Small intestine (tissue), 7 donors: ENCODE data around the gene INPPL1. TPM values are rescaled to one million over a fixed set of nuclear protein-coding genes. Genes with fewer than 3 reads are reported as not detected.

ENCODE experiments used
- DNase-seq, 2 donors: peaks; one replicate each; pipeline versions ENCODE4 v3.0.0 to v3.0.0-alpha.2; 2013
- FAIRE-seq: peaks from 2 replicates; lab custom pipeline; 2012; peaks lifted over from hg19 to GRCh38; lab: Jason Lieb, UNC
- H3K27ac ChIP-seq, 3 donors: one replicate each; pipeline ENCODE4 v1.5.1; 2013; ENCODE audit warnings: low read length in 2 of 3, mild to moderate bottlenecking in 2 of 3, control low read depth in 1 of 3, inconsistent platforms in 1 of 3, low read depth in 1 of 3, moderate library complexity in 1 of 3
- H3K27me3 ChIP-seq, 3 donors: one replicate each; pipeline ENCODE4 v1.6.1; 2013; ENCODE audit warnings: low read length in 3 of 3, inconsistent platforms in 1 of 3; ENCODE audit not compliant: control insufficient read depth in 3 of 3, insufficient read depth in 3 of 3
- H3K36me3 ChIP-seq, 3 donors: one replicate each; pipeline ENCODE4 v1.6.1; 2013; ENCODE audit warnings: low read length in 3 of 3, inconsistent platforms in 1 of 3, low read depth in 1 of 3, mild to moderate bottlenecking in 1 of 3, moderate library complexity in 1 of 3; ENCODE audit not compliant: control insufficient read depth in 3 of 3, insufficient read depth in 2 of 3
- H3K4me1 ChIP-seq, 3 donors: one replicate each; pipeline ENCODE4 v1.6.1; 2013; ENCODE audit warnings: low read length in 2 of 3, inconsistent platforms in 1 of 3, low read depth in 1 of 3, mild to moderate bottlenecking in 1 of 3, moderate library complexity in 1 of 3; ENCODE audit not compliant: control insufficient read depth in 3 of 3, insufficient read depth in 2 of 3
- H3K4me3 ChIP-seq, 3 donors: one replicate each; pipeline ENCODE4 v1.5.1; 2013; ENCODE audit warnings: low read length in 3 of 3, control low read depth in 1 of 3, inconsistent platforms in 1 of 3, low read depth in 1 of 3, mild to moderate bottlenecking in 1 of 3, moderate library complexity in 1 of 3
- H3K9me3 ChIP-seq, 2 donors: one replicate each; pipeline ENCODE4 v1.6.1; 2013; ENCODE audit warnings: low read depth in 1 of 2, low read length in 1 of 2; ENCODE audit not compliant: control insufficient read depth in 2 of 2, insufficient read depth in 1 of 2
- WGBS, 3 donors: extraction: QIAGEN DNeasy Blood & Tissue Kit; methylation state at CpG; one replicate each; pipeline ENCODE4 v1.1.7; 2013; 5-methylcytosine and 5-hydroxymethylcytosine counted together
- polyA plus RNA-seq, 4 donors: library from polyadenylated mRNA; stranded (reverse) in 3 of 4; unstranded in 1 of 4; fragments of 200-250 nt in 3 of 4; fragments of 120-200 nt in 1 of 4; gene quantifications; one replicate each; pipeline versions ENCODE4 v1.2.1 to v1.2.3, GENCODE V29; 2013
- donor health status: healthy with polysubstance abuse.
- donor health status: control.
- donor health status: control.
- donor health status: Bipolar disorder and iron deficiency.
- donor health status: healthy.

INPPL1 gene
- polyA plus RNA-seq, 4 donors: 43.2 to 64.7 (median 60.7) TPM

DNA sequence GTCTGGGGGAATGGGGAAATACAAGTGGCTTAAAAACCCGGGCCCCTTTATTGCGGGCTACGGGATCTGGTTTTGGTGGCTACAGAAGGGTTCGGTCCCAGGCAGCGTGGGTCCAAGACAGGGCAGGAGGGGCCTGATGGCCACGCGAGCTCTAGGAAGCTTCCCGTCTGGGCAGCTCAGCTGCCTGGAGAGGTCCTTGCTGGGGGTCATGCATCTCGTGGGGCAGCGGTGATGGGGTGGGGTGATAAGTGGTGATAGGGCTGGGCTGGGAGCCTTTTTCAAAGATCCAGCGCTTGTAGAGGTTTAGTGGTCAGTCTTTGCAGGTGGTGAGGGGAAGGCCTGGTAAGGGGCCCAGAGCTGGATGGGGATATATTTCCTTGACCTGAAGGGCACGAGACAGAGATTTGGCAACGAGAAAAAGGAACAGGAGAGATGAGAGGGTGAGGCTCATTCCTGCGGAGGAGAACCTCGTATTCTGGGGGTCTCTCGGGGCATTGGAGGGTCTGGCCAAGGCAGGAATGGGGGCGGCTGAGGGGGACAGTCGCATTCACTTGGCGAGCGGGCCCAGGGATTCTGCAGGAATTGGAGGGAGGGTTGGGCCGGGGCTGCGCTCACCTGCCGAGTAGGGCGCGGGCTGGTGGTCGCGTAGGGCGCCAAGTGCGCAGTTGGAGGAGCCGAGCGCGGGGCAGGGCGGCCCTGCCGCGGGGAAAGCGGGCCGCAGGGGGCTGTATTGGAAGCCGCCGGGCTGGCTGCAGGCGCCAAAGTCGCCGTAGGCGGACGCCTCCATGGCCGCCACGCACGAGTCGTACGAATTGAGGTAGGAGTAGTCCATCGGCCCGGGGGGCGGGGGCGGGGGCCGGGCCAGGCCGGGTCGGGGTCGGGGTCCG is 18.8 kb downstream of the INPPL1 start:
- H3K9me3 ChIP-seq: no peaks in the 10 kb centered on the region
- H3K36me3 ChIP-seq: peaks cover 0 to 4% (median under 1%) of the 10 kb centered on the region in 3 donors
- FAIRE-seq (no peak), DNase-seq (no peak)
- H3K27me3 ChIP-seq: peaks cover 12 to 92% (median 38%) of the 10 kb centered on the region in 3 donors
- peak overlapping the region in 1 of 3 donors; percentile 22 for H3K4me3 ChIP-seq
- H3K27ac ChIP-seq: no peak overlapping the region
- WGBS, 3 donors: 21 to 35% (median 35%) methylated on average over 38 to 58 of the region's 58 CpGs
- peaks cover 0 to 22% (median 2%) of the 10 kb centered on the region in 3 donors for H3K4me1 ChIP-seq

DNA sequence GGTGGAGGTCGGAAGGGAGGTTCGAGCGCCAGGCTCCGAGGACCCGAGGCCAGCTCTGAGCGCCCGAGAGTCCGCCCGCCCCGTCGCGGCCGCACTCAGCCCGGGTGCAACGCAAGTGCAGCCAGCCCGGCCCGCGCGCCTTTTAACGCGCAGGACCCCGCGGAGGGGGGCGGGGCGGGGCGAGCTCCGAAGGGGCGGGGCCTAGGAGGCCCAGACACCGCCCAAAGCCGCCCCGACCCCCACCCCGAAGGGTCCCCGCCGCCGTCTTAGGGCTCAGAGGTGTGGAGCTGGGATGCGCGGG is 19.4 kb downstream of the INPPL1 start, which contains the start of gene PHOX2A:
Gene PHOX2A, minus strand, starts transcription at position 117 of the 301 bp plus-strand sequence. CDS start 172 bp downstream, outside the sequence.
- DNase-seq (no peak), FAIRE-seq (no peak)
- peaks cover 12 to 92% (median 38%) of the 10 kb centered on the region in 3 donors for H3K27me3 ChIP-seq
- H3K9me3 ChIP-seq: no peaks in the 10 kb centered on the region
- peak within 1 kb of the TSS in 2 of 3 donors; percentile 13 to 22 for H3K4me3 ChIP-seq
- H3K4me1 ChIP-seq: peaks cover 0 to 17% (median 2%) of the 10 kb centered on the region in 3 donors
- H3K27ac ChIP-seq: no peak within 1 kb of the TSS
- H3K36me3 ChIP-seq: no peaks in the 10 kb centered on the region
- WGBS, 3 donors: 3 to 12% (median 5%) methylated on average over 23 to 37 of the region's 37 CpGs

DNA sequence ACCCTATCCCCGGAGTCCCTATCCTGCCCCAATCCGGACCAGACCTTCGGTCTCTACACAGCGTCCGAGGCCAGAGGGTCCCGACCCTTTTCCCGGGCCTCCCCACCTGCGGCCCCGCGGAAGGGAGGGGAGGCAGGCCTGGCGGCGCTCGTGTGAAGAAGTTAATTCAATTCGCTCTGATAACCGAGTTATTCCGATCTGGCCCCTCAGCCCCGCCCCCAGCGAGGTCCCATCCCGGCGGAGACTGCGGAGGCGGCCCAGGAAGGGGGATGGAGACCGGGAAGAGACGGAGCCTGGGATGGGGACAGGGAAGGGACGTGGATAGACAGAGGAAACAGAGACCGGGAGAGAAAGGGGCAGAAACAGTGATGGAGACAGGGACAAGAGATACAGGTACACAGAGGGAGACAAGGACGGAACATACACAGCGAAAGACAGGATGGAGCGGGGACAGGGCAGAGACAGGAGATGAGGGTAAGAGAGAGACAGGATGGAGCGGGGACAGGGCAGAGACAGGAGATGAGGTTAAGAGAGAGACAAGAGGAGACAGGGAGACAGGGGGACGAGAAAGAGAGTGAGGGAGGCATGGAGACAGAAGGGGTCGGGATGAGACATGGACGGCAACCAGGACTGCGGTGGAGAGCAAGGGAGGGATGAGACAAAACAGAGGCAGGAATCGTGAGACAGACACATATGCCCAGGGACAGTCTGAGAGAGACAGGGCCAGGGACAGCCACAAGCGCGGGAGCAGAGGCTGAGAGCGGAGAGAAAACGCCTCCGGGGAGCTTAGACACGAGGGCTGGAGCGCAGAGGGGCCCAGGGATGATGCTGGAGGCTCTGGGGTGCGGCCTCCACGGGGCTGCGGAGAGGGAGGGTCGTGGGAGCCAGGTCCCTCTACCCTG is 20.0 kb downstream of the INPPL1 start:
- Histone ChIP-seq H3K4me1 (peaks cover 0 to 11% (median 2%) of the 10 kb centered on the region in 3 donors), H3K9me3 (no peaks in the 10 kb centered on the region), H3K27me3 (peaks cover 12 to 87% (median 38%) of the 10 kb centered on the region in 3 donors), H3K36me3 (no peaks in the 10 kb centered on the region), H3K27ac (no peak overlapping the region), H3K4me3 (peak overlapping the region in 1 of 3 donors; percentile 13)
- WGBS, 3 donors: 8 to 12% (median 8%) methylated on average over 42 to 46 of the region's 46 CpGs
- DNase-seq (no peak), FAIRE-seq (no peak)

DNA sequence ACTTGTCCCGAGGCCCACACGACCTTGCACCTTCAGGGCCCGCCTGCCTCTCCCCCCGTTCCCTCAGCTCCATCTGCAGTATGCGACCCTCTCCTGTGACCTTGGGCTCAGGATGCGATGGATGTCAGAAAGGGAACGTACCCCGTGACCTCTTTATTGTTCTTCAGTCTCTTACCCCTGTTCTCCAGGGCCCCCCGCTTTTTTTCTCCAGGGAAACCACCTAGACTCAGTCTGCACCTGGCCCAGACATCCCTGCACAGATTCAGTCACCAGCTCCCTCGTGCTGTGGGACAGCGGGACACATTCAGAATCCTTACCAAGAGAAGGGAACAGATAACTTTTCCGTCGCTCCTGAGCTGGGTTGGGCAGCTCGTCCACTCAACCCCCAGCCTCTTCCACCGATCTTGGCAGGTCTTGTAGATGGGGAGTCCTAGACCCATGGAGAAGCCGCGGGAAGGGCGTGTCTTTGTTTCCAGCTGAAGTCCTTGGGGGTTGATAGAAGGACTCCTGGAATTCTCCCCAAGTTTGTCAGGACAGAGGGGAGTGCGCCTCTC is 20.8 kb downstream of the INPPL1 start:
- Histone ChIP-seq H3K27me3 (peaks cover 12 to 86% (median 42%) of the 10 kb centered on the region in 3 donors), H3K9me3 (no peaks in the 10 kb centered on the region), H3K36me3 (no peaks in the 10 kb centered on the region), H3K4me1 (peaks cover 0 to 7% (median 0%) of the 10 kb centered on the region in 3 donors), H3K4me3 (no peak overlapping the region), H3K27ac (no peak overlapping the region)
- WGBS, 3 donors: 9 to 15% (median 12%) methylated on average over 19 of the region's 19 CpGs
- DNase-seq: no peak
- FAIRE-seq: no peak

DNA sequence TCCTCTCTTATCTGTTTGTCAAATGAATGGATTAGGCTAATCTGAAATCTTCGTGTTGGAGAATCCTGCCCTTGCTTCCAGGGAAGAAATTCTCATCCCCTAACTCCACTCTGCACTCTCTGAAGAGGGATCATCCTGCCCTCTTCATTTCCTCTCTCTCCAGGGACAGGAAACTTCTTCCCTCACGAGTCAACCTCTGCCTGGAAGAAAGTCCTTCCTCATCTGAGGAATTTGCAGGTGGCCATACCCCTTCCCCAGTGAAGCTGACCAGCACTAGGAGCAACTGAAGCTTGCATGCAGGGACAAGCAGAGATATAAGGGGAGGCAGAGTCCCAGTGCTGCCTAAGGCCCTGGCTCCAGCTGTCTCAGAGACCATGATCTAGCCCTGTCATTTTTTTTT is 23.0 kb downstream of the INPPL1 start:
- FAIRE-seq: no peak
- no peaks in the 10 kb centered on the region for H3K36me3 ChIP-seq
- peaks cover 6 to 70% (median 30%) of the 10 kb centered on the region in 3 donors for H3K27me3 ChIP-seq
- H3K27ac ChIP-seq: no peak overlapping the region
- H3K9me3 ChIP-seq: no peaks in the 10 kb centered on the region
- 13 to 36% (median 20%) methylated on average over 2 of the region's 2 CpGs for WGBS, 3 donors
- DNase-seq: no peak
- no peak overlapping the region for H3K4me3 ChIP-seq
- H3K4me1 ChIP-seq: no peaks in the 10 kb centered on the region

DNA sequence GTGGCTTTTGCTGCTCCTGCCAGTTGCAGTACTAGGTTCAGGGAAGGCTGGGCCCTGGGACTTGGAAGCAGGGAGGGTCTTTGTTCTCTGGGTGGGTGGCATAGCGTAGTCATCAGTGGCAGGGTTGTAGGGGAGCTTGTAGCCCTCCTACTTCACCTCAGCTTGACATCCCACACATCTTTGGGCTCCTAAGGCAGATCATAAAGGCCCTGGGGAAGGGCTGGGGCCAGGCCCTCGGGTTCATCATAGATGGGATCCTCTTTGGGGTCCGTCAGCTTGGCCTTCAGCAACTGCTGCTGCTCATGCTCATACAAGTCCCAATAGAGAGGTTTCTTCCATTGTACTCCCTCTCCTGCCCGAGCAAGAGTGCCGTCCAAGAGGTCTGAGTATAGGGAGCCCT is 25.4 kb downstream of the INPPL1 start:
- H3K27me3 ChIP-seq: peaks cover 0 to 59% (median 18%) of the 10 kb centered on the region in 3 donors
- H3K36me3 ChIP-seq: no peaks in the 10 kb centered on the region
- FAIRE-seq (no peak), DNase-seq (no peak)
- 74 to 83% (median 79%) methylated on average over 5 of the region's 5 CpGs for WGBS, 3 donors
- no peaks in the 10 kb centered on the region for H3K4me1 ChIP-seq
- H3K9me3 ChIP-seq: peaks cover 2 to 12% of the 10 kb centered on the region in 2 donors
- no peak overlapping the region for H3K27ac ChIP-seq
- H3K4me3 ChIP-seq: no peak overlapping the region

DNA sequence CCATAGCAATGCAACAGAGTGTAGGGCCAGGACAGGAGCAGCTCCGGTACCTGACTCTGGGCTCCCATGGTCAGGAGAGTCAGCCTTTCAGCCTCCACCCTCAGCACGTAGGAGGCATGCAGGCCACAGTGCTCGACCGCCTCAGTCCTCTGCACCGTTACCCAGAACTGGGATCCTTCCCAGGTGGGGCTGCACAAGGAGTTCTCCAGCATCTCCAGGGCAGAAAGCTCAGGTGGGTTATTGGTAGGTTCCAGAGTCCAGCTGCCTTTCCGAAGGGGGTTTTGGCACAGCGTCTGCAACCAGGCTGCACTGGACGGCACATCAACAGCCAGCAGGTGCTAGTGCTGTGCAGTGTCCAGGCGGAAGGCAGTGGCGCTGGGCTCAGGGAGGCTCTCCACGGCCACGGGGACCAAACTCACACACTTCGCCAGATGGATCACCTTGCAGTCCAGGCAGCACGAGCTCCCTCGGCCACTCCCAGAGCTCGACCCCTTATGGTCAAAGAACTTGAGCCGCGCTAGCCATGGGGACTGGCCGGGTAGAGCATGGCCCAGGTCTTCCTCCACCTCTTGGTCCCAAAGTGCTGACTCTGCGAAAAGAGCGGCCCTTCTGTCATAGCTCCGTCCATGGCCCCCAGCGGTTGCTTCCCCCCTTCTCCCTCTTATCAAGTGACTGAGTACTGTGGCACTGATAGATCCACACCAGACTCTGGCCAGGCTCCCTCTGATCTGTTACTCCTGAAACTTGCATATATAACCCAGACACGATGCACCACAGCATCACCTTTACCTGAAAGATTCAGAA is 26.3 kb downstream of the INPPL1 start:
- DNase-seq: no peak
- Histone ChIP-seq H3K27me3 (peaks cover 0 to 50% (median 11%) of the 10 kb centered on the region in 3 donors), H3K36me3 (no peaks in the 10 kb centered on the region), H3K4me3 (no peak overlapping the region), H3K4me1 (no peaks in the 10 kb centered on the region), H3K27ac (no peak overlapping the region), H3K9me3 (peaks cover 2 to 12% of the 10 kb centered on the region in 2 donors)
- 80 to 85% (median 83%) methylated on average over 24 of the region's 24 CpGs for WGBS, 3 donors
- FAIRE-seq: no peak
